ENCODE measurements around the gene PPP2R2C. TPM values are rescaled to one million over a fixed set of nuclear protein-coding genes. Genes with fewer than 3 reads are reported as not detected.

Gene PPP2R2C
- total and polyA plus RNA-seq, 2 of the 4 experiments (the other 2 are of a cell fraction), result 0.03 TPM; not detected in 1

DNA sequence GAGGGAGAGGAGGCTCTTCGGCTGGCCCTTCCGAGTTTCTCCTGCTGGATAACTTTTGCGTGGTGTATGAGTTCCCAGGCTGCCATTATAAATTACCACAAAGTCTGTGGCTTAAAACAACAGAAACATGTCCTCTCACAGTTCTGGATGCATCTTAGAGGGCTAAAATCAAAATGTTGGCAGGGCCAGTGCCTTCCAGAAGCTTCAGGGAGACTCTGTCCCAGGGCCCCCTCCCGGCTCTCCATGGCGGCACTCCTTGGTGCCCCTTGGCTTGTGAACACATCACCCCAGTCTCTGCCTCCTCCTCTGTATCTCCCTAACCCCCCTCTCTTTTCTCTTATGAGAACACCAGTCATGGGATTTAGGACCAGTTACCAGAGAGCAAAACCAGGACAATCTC, 23.3 kb upstream of the PPP2R2C start:
- Histone ChIP-seq H3K18ac (ENCODE audit: low read depth, low read length) (no peak overlapping the region), H3K56ac (ENCODE audit: extremely low read depth, insufficient read depth, low read length) (no peak overlapping the region), H3K79me1 (ENCODE audit: low read depth in 1 of 2, low read length in 2 of 2) (no peaks in the 10 kb centered on the region), H4K20me1 (ENCODE audit: insufficient read depth, low read length) (no peaks in the 10 kb centered on the region), H3K9me3 (ENCODE audit: control insufficient read depth, insufficient read depth, low read length) (no peaks in the 10 kb centered on the region), H3K4me1 (ENCODE audit: control insufficient read depth, insufficient read depth, low read length) (no peaks in the 10 kb centered on the region), H3K4ac (ENCODE audit: low read depth, low read length) (no peak overlapping the region), H3K9ac (ENCODE audit: low read depth, low read length) (no peak overlapping the region), H3K23ac (ENCODE audit: low read depth, low read length) (no peak overlapping the region), H3K4me3 (ENCODE audit: insufficient read depth, low read depth, low read length) (no peak overlapping the region), H2AK5ac (ENCODE audit: low read depth, low read length) (no peak overlapping the region), H3K9me1 (ENCODE audit: insufficient read depth, low read length) (no peaks in the 10 kb centered on the region), H3K27ac (ENCODE audit: insufficient read depth, low read length) (no peak overlapping the region), H2AK9ac (replicated peaks; ENCODE audit: low read depth, low read length, poor library complexity) (no peak overlapping the region), H3K36me3 (ENCODE audit: control insufficient read depth, insufficient read depth, low read length) (no peaks in the 10 kb centered on the region), H3K27me3 (ENCODE audit: control insufficient read depth, insufficient read depth, low read length) (peaks cover 5% of the 10 kb centered on the region; the same call in 1 of the 2 replicates), H3K4me2 (ENCODE audit: low read depth, low read length) (no peak overlapping the region), H2BK15ac (ENCODE audit: low read depth, low read length) (no peak overlapping the region), H2BK5ac (ENCODE audit: low read depth, low read length, poor library complexity, severe bottlenecking) (no peak overlapping the region), H2AFZ (replicated peaks; ENCODE audit: low read length, poor library complexity) (no peak overlapping the region), H4K91ac (ENCODE audit: insufficient read depth, low read depth, low read length) (no peak overlapping the region), H3K14ac (replicated peaks; ENCODE audit: low read depth, low read length) (no peak overlapping the region), H2BK120ac (ENCODE audit: low read depth, low read length) (no peak overlapping the region), H4K8ac (ENCODE audit: low read depth in 2 of 2, low read length in 2 of 2) (no peak overlapping the region), H4K5ac (ENCODE audit: low read depth, low read length) (no peak overlapping the region), H2BK20ac (ENCODE audit: low read depth, low read length) (no peak overlapping the region)
- TF ChIP-seq MAFK (IDR thresholded peaks at IDR 0.05; ENCODE audit: low read depth, low read length) (no peak), CEBPB (IDR thresholded peaks at IDR 0.05; ENCODE audit: low read depth, low read length) (no peak), POLR2A (IDR thresholded peaks at IDR 0.05; ENCODE audit: low read depth, low read length) (no peak), RCOR1 (IDR thresholded peaks at IDR 0.05; ENCODE audit: insufficient replicate concordance, low read length) (no peak), MXI1 (IDR thresholded peaks at IDR 0.05; ENCODE audit: borderline replicate concordance, low read depth, low read length) (no peak), RAD21 (IDR thresholded peaks at IDR 0.05; ENCODE audit: low read length) (no peak), RFX5 (IDR thresholded peaks at IDR 0.05; ENCODE audit: low read depth, low read length) (no peak), SMC3 (IDR thresholded peaks at IDR 0.05; ENCODE audit: low read depth, low read length) (no peak), FOS (IDR thresholded peaks at IDR 0.05; ENCODE audit: low read depth, low read length) (no peak), MAZ (IDR thresholded peaks at IDR 0.05; ENCODE audit: borderline replicate concordance, low read depth, low read length) (no peak), CHD1 (IDR thresholded peaks at IDR 0.05; ENCODE audit: low read depth, low read length) (no peak), BHLHE40 (IDR thresholded peaks at IDR 0.05; ENCODE audit: low read depth, low read length) (no peak), NFE2L2 (IDR thresholded peaks at IDR 0.05; ENCODE audit: low read depth, low read length) (no peak)
- TF ChIP-seq, protein P1, sequence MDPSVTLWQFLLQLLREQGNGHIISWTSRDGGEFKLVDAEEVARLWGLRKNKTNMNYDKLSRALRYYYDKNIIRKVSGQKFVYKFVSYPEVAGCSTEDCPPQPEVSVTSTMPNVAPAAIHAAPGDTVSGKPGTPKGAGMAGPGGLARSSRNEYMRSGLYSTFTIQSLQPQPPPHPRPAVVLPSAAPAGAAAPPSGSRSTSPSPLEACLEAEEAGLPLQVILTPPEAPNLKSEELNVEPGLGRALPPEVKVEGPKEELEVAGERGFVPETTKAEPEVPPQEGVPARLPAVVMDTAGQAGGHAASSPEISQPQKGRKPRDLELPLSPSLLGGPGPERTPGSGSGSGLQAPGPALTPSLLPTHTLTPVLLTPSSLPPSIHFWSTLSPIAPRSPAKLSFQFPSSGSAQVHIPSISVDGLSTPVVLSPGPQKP (IDR thresholded peaks at IDR 0.05; ENCODE audit: borderline replicate concordance, low read depth, low read length), result no peak
- TF ChIP-seq, protein P2, sequence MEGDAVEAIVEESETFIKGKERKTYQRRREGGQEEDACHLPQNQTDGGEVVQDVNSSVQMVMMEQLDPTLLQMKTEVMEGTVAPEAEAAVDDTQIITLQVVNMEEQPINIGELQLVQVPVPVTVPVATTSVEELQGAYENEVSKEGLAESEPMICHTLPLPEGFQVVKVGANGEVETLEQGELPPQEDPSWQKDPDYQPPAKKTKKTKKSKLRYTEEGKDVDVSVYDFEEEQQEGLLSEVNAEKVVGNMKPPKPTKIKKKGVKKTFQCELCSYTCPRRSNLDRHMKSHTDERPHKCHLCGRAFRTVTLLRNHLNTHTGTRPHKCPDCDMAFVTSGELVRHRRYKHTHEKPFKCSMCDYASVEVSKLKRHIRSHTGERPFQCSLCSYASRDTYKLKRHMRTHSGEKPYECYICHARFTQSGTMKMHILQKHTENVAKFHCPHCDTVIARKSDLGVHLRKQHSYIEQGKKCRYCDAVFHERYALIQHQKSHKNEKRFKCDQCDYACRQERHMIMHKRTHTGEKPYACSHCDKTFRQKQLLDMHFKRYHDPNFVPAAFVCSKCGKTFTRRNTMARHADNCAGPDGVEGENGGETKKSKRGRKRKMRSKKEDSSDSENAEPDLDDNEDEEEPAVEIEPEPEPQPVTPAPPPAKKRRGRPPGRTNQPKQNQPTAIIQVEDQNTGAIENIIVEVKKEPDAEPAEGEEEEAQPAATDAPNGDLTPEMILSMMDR (conservative IDR thresholded peaks at IDR 0.05; ENCODE audit: low read depth, low read length), result no peak
- TF ChIP-seq, protein P3, sequence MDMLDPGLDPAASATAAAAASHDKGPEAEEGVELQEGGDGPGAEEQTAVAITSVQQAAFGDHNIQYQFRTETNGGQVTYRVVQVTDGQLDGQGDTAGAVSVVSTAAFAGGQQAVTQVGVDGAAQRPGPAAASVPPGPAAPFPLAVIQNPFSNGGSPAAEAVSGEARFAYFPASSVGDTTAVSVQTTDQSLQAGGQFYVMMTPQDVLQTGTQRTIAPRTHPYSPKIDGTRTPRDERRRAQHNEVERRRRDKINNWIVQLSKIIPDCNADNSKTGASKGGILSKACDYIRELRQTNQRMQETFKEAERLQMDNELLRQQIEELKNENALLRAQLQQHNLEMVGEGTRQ (IDR thresholded peaks at IDR 0.05; ENCODE audit: low read depth, low read length), result no peak
- intact Hi-C loops (cut with micrococcal nuclease), result no loop called here
- ATAC-seq (ENCODE audit: low read depth), result no peak
- ChIA-PET POLR2A (ENCODE audit: unreplicated experiment) (interaction anchor here (0.6 kb wide), 1 partner anchor 673 kb away, joined by 16 read pairs; no protein-coding TSS in a partner anchor), CTCF (no interaction called here)
- DNase-seq, result no peak
- dilution Hi-C loops (cut with HindIII; ENCODE audit: low sequenced_read_pairs, unreplicated experiment), result no loop called here
- in situ Hi-C loops (cut with MboI; ENCODE audit: low sequenced_read_pairs), result no loop called here
- 90% methylated on average over 2 of the region's 5 CpGs; no CpG with 5 or more reads in 1 of the 2 experiments for WGBS, 2 experiments (ENCODE audit: extremely low coverage in 2 of 2, insufficient read length in 1 of 2)
- BruUV-seq (replicated peaks), result no TSS peak

All from IMR-90 (cell line).